Measurements from ENCODE around the gene MRPL48. TPM values are rescaled to one million over a fixed set of nuclear protein-coding genes. Genes with fewer than 3 reads are reported as not detected.

MRPL48 gene
- polyA plus RNA-seq, 2 of the 4 experiments (the other 2 are of a cell fraction) = 57.2 to 103 TPM

GRCh38 chr11:73800276-73800806 is 12.7 kb downstream of the MRPL48 start:
- Histone ChIP-seq H3K4me1 (no peaks in the 10 kb centered on the region), H3K9me3 (no peaks in the 10 kb centered on the region), H3K4me3 (no peak overlapping the region), H3K27ac (no peak overlapping the region), H3K4me2 (no peak overlapping the region)
- WGBS (ENCODE audit: missing lambda C conversion rate) = 94% methylated on average over 4 of the region's 4 CpGs
- CTCF ChIA-PET = no interaction called here
- TF ChIP-seq RFX5 (IDR thresholded peaks at IDR 0.05) = no peak
- no peak for TF ChIP-seq ATOH8 (CRISPR knock-in tag; IDR thresholded peaks at IDR 0.05; ENCODE audit: low read depth)
- TF ChIP-seq RNF2 (IDR thresholded peaks at IDR 0.05; ENCODE audit: borderline replicate concordance, low read depth) = no peak
- no peak for TF ChIP-seq EHMT2 (IDR thresholded peaks at IDR 0.05; ENCODE audit: low read depth)
- no peak for TF ChIP-seq KDM1A (IDR thresholded peaks at IDR 0.05; ENCODE audit: low read depth)
- TF ChIP-seq MAZ (IDR thresholded peaks at IDR 0.05; ENCODE audit: borderline replicate concordance, low read depth, low read length) = no peak
- TF ChIP-seq NPAS2 (CRISPR knock-in tag; IDR thresholded peaks at IDR 0.05; ENCODE audit: borderline replicate concordance) = no peak
- TF ChIP-seq PBX3 (IDR thresholded peaks at IDR 0.05) = no peak
- no peak for TF ChIP-seq JUNB (IDR thresholded peaks at IDR 0.05)
- no peak for TF ChIP-seq TFCP2L1 (CRISPR knock-in tag; IDR thresholded peaks at IDR 0.05)
- TF ChIP-seq PHF8 (IDR thresholded peaks at IDR 0.05; ENCODE audit: borderline replicate concordance, low read depth) = no peak
- DNase-seq (ENCODE audit: low read depth in 1 of 2, low spot score in 1 of 2) = no peak
- no peak for ATAC-seq
- no peak for FAIRE-seq
- POLR2A ChIA-PET = interaction anchor here (1.6 kb wide), 1 partner anchor 12 kb away, joined by 9 read pairs; the partner anchor contains the start of gene MRPL48

- CTCF ChIA-PET = no interaction called here
- POLR2A ChIA-PET = no interaction called here
- Histone ChIP-seq H3K4me2 (no peak overlapping the region), H3K9me3 (no peaks in the 10 kb centered on the region), H3K4me1 (no peaks in the 10 kb centered on the region), H3K4me3 (no peak overlapping the region), H3K27ac (no peak overlapping the region)
- FAIRE-seq (no peak), ATAC-seq (no peak), DNase-seq (ENCODE audit: low read depth in 1 of 2, low spot score in 1 of 2) (no peak)
- TF ChIP-seq RNF2 (IDR thresholded peaks at IDR 0.05; ENCODE audit: borderline replicate concordance, low read depth) = no peak
- no peak for TF ChIP-seq HOXB13 (CRISPR knock-in tag; IDR thresholded peaks at IDR 0.05; ENCODE audit: low read depth)
- TF ChIP-seq HDAC2 (IDR thresholded peaks at IDR 0.05) = no peak
- no peak for TF ChIP-seq ZNF302 (CRISPR knock-in tag; IDR thresholded peaks at IDR 0.05)
- no peak for TF ChIP-seq KDM1A (IDR thresholded peaks at IDR 0.05; ENCODE audit: low read depth)
- no peak for TF ChIP-seq SREBF2 (IDR thresholded peaks at IDR 0.05)
- no peak for TF ChIP-seq CBX2 (IDR thresholded peaks at IDR 0.05; ENCODE audit: borderline replicate concordance, low read depth)
- no peak for TF ChIP-seq CBX8 (IDR thresholded peaks at IDR 0.05)
- no peak for TF ChIP-seq CHD4 (IDR thresholded peaks at IDR 0.05; ENCODE audit: borderline replicate concordance)
- TF ChIP-seq GATA3 (IDR thresholded peaks at IDR 0.05; ENCODE audit: borderline replicate concordance) = no peak
- WGBS (ENCODE audit: missing lambda C conversion rate) = 56% methylated on average over 1 of the region's 1 CpG
Observed at GRCh38 chr11:73801136-73801535, 13.5 kb downstream of the MRPL48 start.

GRCh38 chr11:73804712-73805111 is 17.0 kb downstream of the MRPL48 start:
- no peaks in the 10 kb centered on the region for H3K9me3 ChIP-seq
- no peak for TF ChIP-seq KDM5A (IDR thresholded peaks at IDR 0.05)
- TF ChIP-seq POLR2A (IDR thresholded peaks at IDR 0.05; ENCODE audit: low read length) = no peak
- no peak for TF ChIP-seq BCL3 (IDR thresholded peaks at IDR 0.05)
- TF ChIP-seq GATA3 (IDR thresholded peaks at IDR 0.05; ENCODE audit: borderline replicate concordance) = no peak
- no peak for TF ChIP-seq CHD4 (IDR thresholded peaks at IDR 0.05; ENCODE audit: borderline replicate concordance)
- TF ChIP-seq EHMT2 (IDR thresholded peaks at IDR 0.05; ENCODE audit: low read depth) = no peak
- no peak for TF ChIP-seq RARB (CRISPR knock-in tag; IDR thresholded peaks at IDR 0.05)
- TF ChIP-seq MAFK (IDR thresholded peaks at IDR 0.05; ENCODE audit: partially characterized antibody) = no peak
- TF ChIP-seq KDM1A (IDR thresholded peaks at IDR 0.05; ENCODE audit: low read depth) = no peak
- TF ChIP-seq REST (IDR thresholded peaks at IDR 0.05) = no peak
- TF ChIP-seq NPAS2 (CRISPR knock-in tag; IDR thresholded peaks at IDR 0.05; ENCODE audit: borderline replicate concordance) = no peak
- TF ChIP-seq RFX5 (IDR thresholded peaks at IDR 0.05) = no peak
- no peak overlapping the region for H3K4me3 ChIP-seq
- DNase-seq (ENCODE audit: low read depth in 1 of 2, low spot score in 1 of 2) (no peak), FAIRE-seq (no peak), ATAC-seq (no peak)
- H3K4me1 ChIP-seq = no peaks in the 10 kb centered on the region
- POLR2A ChIA-PET = no interaction called here
- no peak overlapping the region for H3K27ac ChIP-seq
- CTCF ChIA-PET = no interaction called here
- H3K4me2 ChIP-seq = no peak overlapping the region

All from A549 (cell line).